Loucy (cell line): ENCODE measurements around the gene CYP2A6.
"Not testable (repeated sequence)": the region's sequence is repeated elsewhere in the genome, so short reads cannot be mapped to it uniquely, and the experiment has no call there.

Experiments
- H2AFZ ChIP-seq: fragments of 200-600 bp; sonication (generic); 2 replicates; pipeline ENCODE4 v1.6.0; 2016; ENCODE audit warnings: antibody characterized with exemption, mild to moderate bottlenecking, low read length, moderate library complexity
- H3F3A ChIP-seq: fragments of 200-600 bp; 2 replicates; pipeline ENCODE4 v1.6.0; 2016; ENCODE audit warnings: antibody characterized with exemption, low read depth, mild to moderate bottlenecking
- H3K27me3 ChIP-seq: fragments of 200-600 bp; sonication (generic); 2 replicates; pipeline ENCODE4 v1.6.1; 2014; ENCODE audit warnings: low read length, mild to moderate bottlenecking; ENCODE audit not compliant: insufficient read depth, poor library complexity, severe bottlenecking
- H3K36me3 ChIP-seq: fragments of 200-600 bp; sonication (generic); 2 replicates; pipeline ENCODE4 v1.6.1; 2016; ENCODE audit warnings: low read length; ENCODE audit not compliant: insufficient read depth
- H3K4me1 ChIP-seq: fragments of 200-600 bp; sonication (generic); 2 replicates; pipeline ENCODE4 v1.5.1; 2014; ENCODE audit warnings: low read length, mild to moderate bottlenecking; ENCODE audit not compliant: insufficient read depth, poor library complexity, severe bottlenecking
- H3K4me2 ChIP-seq: fragments of 200-600 bp; sonication (generic); 2 replicates; pipeline ENCODE4 v1.6.0; 2014; ENCODE audit warnings: antibody characterized with exemption, low read length, low read depth, mild to moderate bottlenecking; ENCODE audit not compliant: poor library complexity, severe bottlenecking
- H3K4me3 ChIP-seq: fragments of 200-600 bp; sonication (generic); 2 replicates; pipeline ENCODE4 v1.5.1; 2014; ENCODE audit warnings: low read length, mild to moderate bottlenecking, mixed read lengths; ENCODE audit not compliant: poor library complexity, severe bottlenecking
- H3K79me2 ChIP-seq: fragments of 200-600 bp; sonication (generic); 2 replicates; pipeline ENCODE4 v1.6.1; 2014; ENCODE audit warnings: low read length; ENCODE audit not compliant: insufficient read depth
- H3K9ac ChIP-seq: fragments of 200-600 bp; sonication (generic); 2 replicates; pipeline ENCODE4 v1.6.0; 2014; ENCODE audit warnings: mild to moderate bottlenecking, low read depth, low read length, moderate library complexity; ENCODE audit not compliant: poor library complexity, severe bottlenecking
- H3K9me2 ChIP-seq: fragments of 200-600 bp; sonication (generic); replicated peaks from 2 replicates; pipeline ENCODE4 v1.6.1; 2016; ENCODE audit warnings: low read depth, low read length, mixed read lengths
- H3K9me3 ChIP-seq: fragments of 200-600 bp; sonication (generic); 2 replicates; pipeline ENCODE4 v1.6.1; 2014; ENCODE audit warnings: mild to moderate bottlenecking, antibody characterized with exemption, low read length, low read depth; ENCODE audit not compliant: insufficient read depth
- H4K20me1 ChIP-seq: fragments of 200-600 bp; sonication (generic); 2 replicates; pipeline ENCODE4 v1.6.0; 2014; ENCODE audit warnings: antibody characterized with exemption, low read length, mild to moderate bottlenecking; ENCODE audit not compliant: insufficient read depth, poor library complexity, severe bottlenecking
- CTCF ChIP-seq: fragments of 200-600 bp; sonication (generic); conservative IDR thresholded peaks from 2 replicates; pipeline ENCODE4 v1.5.1; 2014; ENCODE audit warnings: mild to moderate bottlenecking, antibody characterized with exemption, low read length
- EZH2phosphoT487 ChIP-seq: fragments of 200-600 bp; IDR thresholded peaks from 2 replicates; pipeline ENCODE4 v1.6.1; 2018; ENCODE audit warnings: antibody characterized with exemption, mild to moderate bottlenecking, moderate library complexity, borderline replicate concordance

The CYP2A6 gene

GRCh38 chr19:40831502-40832430 lies 18.5 kb downstream of the CYP2A6 start:
- no peaks in the 10 kb centered on the region; the same call in 1 of the 2 replicates for H3K36me3 ChIP-seq
- no peaks in the 10 kb centered on the region for H3K79me2 ChIP-seq
- H3K4me2 ChIP-seq = no peak overlapping the region
- H3K9ac ChIP-seq = no peak overlapping the region
- no peak overlapping the region for H3K4me3 ChIP-seq
- no peaks in the 10 kb centered on the region for H3K27me3 ChIP-seq
- H2AFZ ChIP-seq = no peak overlapping the region
- H3K9me2 ChIP-seq = no peaks in the 10 kb centered on the region
- H4K20me1 ChIP-seq = no peaks in the 10 kb centered on the region
- no peaks in the 10 kb centered on the region for H3K9me3 ChIP-seq
- no peaks in the 10 kb centered on the region for H3F3A ChIP-seq
- no peaks in the 10 kb centered on the region for H3K4me1 ChIP-seq
- TF ChIP-seq CTCF (no peak), EZH2phosphoT487 (no peak)

- H2AFZ ChIP-seq, H3K9me2 ChIP-seq, H3K36me3 ChIP-seq, H3K4me2 ChIP-seq, H3K9ac ChIP-seq, H3K4me3 ChIP-seq, H4K20me1 ChIP-seq, H3K4me1 ChIP-seq, H3K79me2 ChIP-seq, H3F3A ChIP-seq, H3K9me3 ChIP-seq, H3K27me3 ChIP-seq: not testable (repeated sequence)
Measured at GRCh38 chr19:40830741-40831140, 19.5 kb downstream of the CYP2A6 start.

GRCh38 chr19:40829205-40829604 lies 21.0 kb downstream of the CYP2A6 start:
- H4K20me1 ChIP-seq = no peaks in the 10 kb centered on the region
- no peaks in the 10 kb centered on the region for H3K9me2 ChIP-seq
- no peak overlapping the region for H2AFZ ChIP-seq
- no peaks in the 10 kb centered on the region for H3K9me3 ChIP-seq
- H3K27me3 ChIP-seq = no peaks in the 10 kb centered on the region
- H3K4me3 ChIP-seq = no peak overlapping the region
- no peaks in the 10 kb centered on the region for H3K79me2 ChIP-seq
- no peak overlapping the region for H3K9ac ChIP-seq
- no peaks in the 10 kb centered on the region for H3F3A ChIP-seq
- H3K4me2 ChIP-seq = no peak overlapping the region
- H3K36me3 ChIP-seq = no peaks in the 10 kb centered on the region; the same call in 1 of the 2 replicates
- TF ChIP-seq EZH2phosphoT487 (no peak), CTCF (no peak)
- H3K4me1 ChIP-seq = no peaks in the 10 kb centered on the region
